ENCODE results near the gene BRD9.

BRD9 gene

GRCh38 chr5:900781-901180 lies 8.2 kb upstream of the BRD9 start:
- TF ChIP-seq, protein P1, sequence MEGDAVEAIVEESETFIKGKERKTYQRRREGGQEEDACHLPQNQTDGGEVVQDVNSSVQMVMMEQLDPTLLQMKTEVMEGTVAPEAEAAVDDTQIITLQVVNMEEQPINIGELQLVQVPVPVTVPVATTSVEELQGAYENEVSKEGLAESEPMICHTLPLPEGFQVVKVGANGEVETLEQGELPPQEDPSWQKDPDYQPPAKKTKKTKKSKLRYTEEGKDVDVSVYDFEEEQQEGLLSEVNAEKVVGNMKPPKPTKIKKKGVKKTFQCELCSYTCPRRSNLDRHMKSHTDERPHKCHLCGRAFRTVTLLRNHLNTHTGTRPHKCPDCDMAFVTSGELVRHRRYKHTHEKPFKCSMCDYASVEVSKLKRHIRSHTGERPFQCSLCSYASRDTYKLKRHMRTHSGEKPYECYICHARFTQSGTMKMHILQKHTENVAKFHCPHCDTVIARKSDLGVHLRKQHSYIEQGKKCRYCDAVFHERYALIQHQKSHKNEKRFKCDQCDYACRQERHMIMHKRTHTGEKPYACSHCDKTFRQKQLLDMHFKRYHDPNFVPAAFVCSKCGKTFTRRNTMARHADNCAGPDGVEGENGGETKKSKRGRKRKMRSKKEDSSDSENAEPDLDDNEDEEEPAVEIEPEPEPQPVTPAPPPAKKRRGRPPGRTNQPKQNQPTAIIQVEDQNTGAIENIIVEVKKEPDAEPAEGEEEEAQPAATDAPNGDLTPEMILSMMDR (IDR thresholded peaks at IDR 0.05; ENCODE audit: low read depth, low read length) = no peak
- DNase-seq (ENCODE audit: low read depth, low spot score) = no peak
- no peak overlapping the region for H3K4me3 ChIP-seq (ENCODE audit: low read depth, low read length)
- in situ Hi-C loops (cut with HindIII; ENCODE audit: low sequenced_read_pairs) = no loop called here

- H3K4me3 ChIP-seq (ENCODE audit: low read depth, low read length) = peak overlapping the region; percentile 70
- in situ Hi-C loops (cut with HindIII; ENCODE audit: low sequenced_read_pairs) = no loop called here
- no peak for DNase-seq (ENCODE audit: low read depth, low spot score)
- TF ChIP-seq, protein P1 (IDR thresholded peaks at IDR 0.05; ENCODE audit: low read depth, low read length) = no peak
Observed at GRCh38 chr5:893711-894110, 1.1 kb upstream of the BRD9 start.

GRCh38 chr5:893137-893506 lies 521 bp upstream of the BRD9 start:
- in situ Hi-C loops (cut with HindIII; ENCODE audit: low sequenced_read_pairs) = no loop called here
- DNase-seq (ENCODE audit: low read depth, low spot score) = no peak
- peak overlapping the region; percentile 70 for H3K4me3 ChIP-seq (ENCODE audit: low read depth, low read length)
- TF ChIP-seq, protein P1 (IDR thresholded peaks at IDR 0.05; ENCODE audit: low read depth, low read length) = no peak

DNA sequence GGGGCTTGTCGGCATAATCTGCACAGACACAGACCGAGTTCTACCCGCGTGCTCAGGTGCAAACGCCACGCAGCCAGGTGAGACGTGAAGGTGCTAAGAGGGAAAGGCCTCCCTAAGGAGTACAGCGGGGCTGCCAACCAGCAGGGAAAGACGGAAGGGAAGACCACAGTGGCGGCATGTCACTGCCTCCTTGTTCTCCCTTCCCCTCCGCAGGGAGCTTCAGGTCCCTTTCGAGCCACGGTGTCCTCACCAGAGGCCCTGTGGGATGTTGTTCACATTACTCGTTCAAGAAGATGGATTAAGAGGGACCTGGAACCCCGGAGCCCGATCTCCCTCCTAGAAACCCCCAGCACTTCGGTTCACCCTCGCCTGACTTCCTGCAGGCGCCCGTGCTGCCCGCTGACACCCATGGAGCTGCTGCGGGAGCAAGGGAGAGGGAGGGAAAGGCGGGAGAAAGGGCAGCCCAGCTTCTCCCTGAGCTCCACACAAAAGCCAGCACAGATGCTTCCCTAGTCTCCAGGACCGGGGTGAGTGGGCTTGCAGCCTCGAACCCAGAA lies 686 bp downstream of the BRD9 start:
- in situ Hi-C loops (cut with HindIII; ENCODE audit: low sequenced_read_pairs) = no loop called here
- DNase-seq (ENCODE audit: low read depth, low spot score) = peak; percentile 16
- TF ChIP-seq, protein P1 (IDR thresholded peaks at IDR 0.05; ENCODE audit: low read depth, low read length) = no peak
- peak overlapping the region; percentile 66 for H3K4me3 ChIP-seq (ENCODE audit: low read depth, low read length)

DNA sequence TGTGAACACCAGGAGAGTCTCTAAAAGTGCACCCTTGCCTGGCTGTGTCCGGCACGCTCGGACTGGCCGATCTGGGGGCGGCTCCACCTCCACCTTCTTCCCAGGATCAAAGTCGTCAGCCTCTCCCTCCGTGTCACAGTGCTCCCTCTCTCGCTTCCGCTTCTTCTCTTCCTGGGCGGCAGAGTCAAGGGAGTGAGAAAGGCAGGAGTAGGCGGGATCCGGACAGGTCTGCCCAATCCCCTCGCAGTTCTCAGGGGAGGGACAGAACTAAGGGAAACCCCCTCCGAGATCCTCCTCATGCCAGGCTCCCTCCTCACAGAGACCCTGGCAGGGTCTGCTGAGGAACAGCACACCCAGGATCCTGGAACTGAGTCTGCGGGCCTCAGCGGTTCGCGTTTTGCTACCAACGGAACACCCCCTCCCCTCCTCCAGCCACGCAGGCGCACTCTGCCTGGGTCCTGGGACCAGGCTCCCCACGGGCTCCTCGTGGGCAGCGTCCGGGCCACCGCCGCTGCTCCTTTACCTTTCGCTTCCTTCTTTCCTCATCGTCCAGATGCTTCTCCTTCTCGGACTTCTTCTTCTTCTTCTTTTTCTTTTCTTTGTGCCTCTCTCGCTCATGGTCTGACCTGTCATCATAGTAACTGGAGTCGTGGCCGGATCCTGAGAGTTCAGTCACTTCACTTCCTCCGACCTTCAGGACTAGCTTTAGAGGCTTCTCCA lies 1.3 kb downstream of the BRD9 start:
- DNase-seq (ENCODE audit: low read depth, low spot score) = no peak
- TF ChIP-seq, protein P1 (IDR thresholded peaks at IDR 0.05; ENCODE audit: low read depth, low read length) = no peak
- in situ Hi-C loops (cut with HindIII; ENCODE audit: low sequenced_read_pairs) = no loop called here
- H3K4me3 ChIP-seq (ENCODE audit: low read depth, low read length) = peak overlapping the region; percentile 66

- DNase-seq (ENCODE audit: low read depth, low spot score) = no peak
- H3K4me3 ChIP-seq (ENCODE audit: low read depth, low read length) = no peak overlapping the region
- in situ Hi-C loops (cut with HindIII; ENCODE audit: low sequenced_read_pairs) = no loop called here
- TF ChIP-seq, protein P1 (IDR thresholded peaks at IDR 0.05; ENCODE audit: low read depth, low read length) = no peak
Observed at GRCh38 chr5:889075-889710, 3.4 kb downstream of the BRD9 start.

All from astrocyte of the spinal cord (primary cell).